ENCODE data around the gene SMAP1. TPM values are rescaled to one million over a fixed set of nuclear protein-coding genes. Genes with fewer than 3 reads are reported as not detected.

SMAP1 gene
- total RNA-seq, 1 donor from 2014 or later: 27.7 TPM

Other genes starting within 250 kb of the SMAP1 start
- 17.8 TPM for gene SDHAF4, start 101.0 kb upstream of the SMAP1 start, total RNA-seq

All from Right ventricle myocardium superior (tissue), 1 donor.